HAP-1 (cell line): ENCODE data around the gene SLFN11.

Experiments used
- DNase-seq, 2 experiments: peaks; one replicate each; pipeline ENCODE4 v3.0.0-alpha.2; 2016 to 2020; ENCODE audit warnings: low spot score in 2 of 2
- H3K27me3 ChIP-seq: fragments of 250-450 bp; sonication (Bioruptor Pico); 2 replicates; pipeline ENCODE4 v1.5.1; 2020; ENCODE audit warnings: low read depth, mild to moderate bottlenecking, moderate library complexity
- H3K36me3 ChIP-seq: fragments of 250-450 bp; sonication (Bioruptor Pico); replicated peaks from 2 replicates; pipeline ENCODE4 v1.5.1; 2020; ENCODE audit warnings: mild to moderate bottlenecking
- H3K4me1 ChIP-seq: fragments of 250-450 bp; sonication (Bioruptor Pico); 2 replicates; pipeline ENCODE4 v1.5.1; 2020; ENCODE audit warnings: mild to moderate bottlenecking
- H3K4me3 ChIP-seq: fragments of 250-450 bp; sonication (Bioruptor Pico); 2 replicates; pipeline ENCODE4 v1.5.1; 2020; ENCODE audit warnings: mild to moderate bottlenecking, moderate library complexity
- H3K9me3 ChIP-seq: fragments of 250-450 bp; sonication (Bioruptor Pico); 2 replicates; pipeline ENCODE4 v1.5.1; 2020; ENCODE audit warnings: mild to moderate bottlenecking, moderate library complexity
- in situ Hi-C: fragments of 300-500 bp; cut with MboI; formaldehyde crosslinking; loops from 3 replicates; pipeline ENCODE4 v1.14.3; 2020; ENCODE audit warnings: low sequenced_read_pairs, inconsistent platforms, mixed read lengths

Gene SLFN11

GRCh38 chr17:35374766-35375344 is 1.4 kb upstream of the SLFN11 start:
- in situ Hi-C loops: no loop called here
- peaks cover 6% of the 10 kb centered on the region for H3K9me3 ChIP-seq
- peak overlapping the region; percentile 53 for H3K4me3 ChIP-seq
- H3K4me1 ChIP-seq: peaks cover 9% of the 10 kb centered on the region
- no peaks in the 10 kb centered on the region for H3K27me3 ChIP-seq
- no peak for DNase-seq
- H3K36me3 ChIP-seq: peaks cover 3% of the 10 kb centered on the region; the same call in 1 of the 2 replicates

GRCh38 chr17:35373984-35374765 is 754 bp upstream of the SLFN11 start:
- H3K4me1 ChIP-seq: peaks cover 9% of the 10 kb centered on the region
- H3K4me3 ChIP-seq: peak overlapping the region; percentile 53
- peak; percentile 23 to 63 for DNase-seq
- in situ Hi-C loops: no loop called here
- peaks cover 6% of the 10 kb centered on the region for H3K9me3 ChIP-seq
- peaks cover 10% of the 10 kb centered on the region for H3K36me3 ChIP-seq
- H3K27me3 ChIP-seq: no peaks in the 10 kb centered on the region

GRCh38 chr17:35372846-35373533 is 431 bp downstream of the SLFN11 start:
- Histone ChIP-seq H3K9me3 (peaks cover 6% of the 10 kb centered on the region), H3K36me3 (peaks cover 11% of the 10 kb centered on the region), H3K4me1 (peaks cover 9% of the 10 kb centered on the region), H3K27me3 (no peaks in the 10 kb centered on the region), H3K4me3 (peak overlapping the region; percentile 53)
- in situ Hi-C loops: no loop called here
- DNase-seq: peak; percentile 29 to 67

GRCh38 chr17:35371934-35372333 is 1.5 kb downstream of the SLFN11 start:
- Histone ChIP-seq H3K4me3 (peak overlapping the region; percentile 53), H3K4me1 (peaks cover 9% of the 10 kb centered on the region), H3K27me3 (no peaks in the 10 kb centered on the region), H3K36me3 (peaks cover 11% of the 10 kb centered on the region), H3K9me3 (peaks cover 6% of the 10 kb centered on the region)
- no peak for DNase-seq
- in situ Hi-C loops: no loop called here

- Histone ChIP-seq H3K4me3 (no peak overlapping the region), H3K9me3 (peaks cover 6% of the 10 kb centered on the region), H3K36me3 (peaks cover 25% of the 10 kb centered on the region), H3K4me1 (peaks cover 9% of the 10 kb centered on the region), H3K27me3 (no peaks in the 10 kb centered on the region)
- in situ Hi-C loops: no loop called here
- DNase-seq: no peak
These were observed 5.2 kb downstream of the SLFN11 start for GRCh38 chr17:35368081-35368830.

GRCh38 chr17:35361027-35361426 is 12.4 kb downstream of the SLFN11 start:
- no peak overlapping the region for H3K4me3 ChIP-seq

GRCh38 chr17:35359398-35359797 is 14.0 kb downstream of the SLFN11 start:
- Histone ChIP-seq H3K4me1 (no peaks in the 10 kb centered on the region), H3K36me3 (peaks cover 71% of the 10 kb centered on the region), H3K4me3 (no peak overlapping the region), H3K27me3 (no peaks in the 10 kb centered on the region), H3K9me3 (no peaks in the 10 kb centered on the region)
- no peak for DNase-seq
- in situ Hi-C loops: no loop called here

More at GRCh38 chr17:35361027-35361426, 12.4 kb downstream of the SLFN11 start:
- in situ Hi-C loops: no loop called here
- Histone ChIP-seq H3K27me3 (no peaks in the 10 kb centered on the region), H3K36me3 (peaks cover 63% of the 10 kb centered on the region), H3K9me3 (no peaks in the 10 kb centered on the region), H3K4me1 (no peaks in the 10 kb centered on the region)
- DNase-seq: no peak

- Histone ChIP-seq H3K4me1 (no peaks in the 10 kb centered on the region), H3K4me3 (no peak overlapping the region), H3K27me3 (no peaks in the 10 kb centered on the region), H3K36me3 (peaks cover 43% of the 10 kb centered on the region), H3K9me3 (no peaks in the 10 kb centered on the region)
- DNase-seq: no peak
- in situ Hi-C loops: no loop called here
These were observed 21.1 kb downstream of the SLFN11 start for GRCh38 chr17:35352284-35352683.

GRCh38 chr17:35350493-35350892 is 22.9 kb downstream of the SLFN11 start:
- no peaks in the 10 kb centered on the region for H3K27me3 ChIP-seq
- in situ Hi-C loops: no loop called here
- no peaks in the 10 kb centered on the region for H3K4me1 ChIP-seq
- H3K36me3 ChIP-seq: peaks cover 33% of the 10 kb centered on the region
- H3K9me3 ChIP-seq: no peaks in the 10 kb centered on the region
- no peak for DNase-seq
- no peak overlapping the region for H3K4me3 ChIP-seq

- Histone ChIP-seq H3K9me3 (no peaks in the 10 kb centered on the region; the same call in 1 of the 2 replicates), H3K4me3 (no peak overlapping the region), H3K36me3 (no peaks in the 10 kb centered on the region; the same call in 1 of the 2 replicates), H3K27me3 (no peaks in the 10 kb centered on the region), H3K4me1 (no peaks in the 10 kb centered on the region)
- peak in 1 of 2 experiments; percentile 40 for DNase-seq
- in situ Hi-C loops: no loop called here
These were observed 27.3 kb downstream of the SLFN11 start for GRCh38 chr17:35345926-35346771.

- in situ Hi-C loops: no loop called here
- no peak for DNase-seq
- no peaks in the 10 kb centered on the region for H3K4me1 ChIP-seq
- no peak overlapping the region for H3K4me3 ChIP-seq
- no peaks in the 10 kb centered on the region; the same call in 1 of the 2 replicates for H3K9me3 ChIP-seq
- no peaks in the 10 kb centered on the region; the same call in 1 of the 2 replicates for H3K36me3 ChIP-seq
- no peaks in the 10 kb centered on the region for H3K27me3 ChIP-seq
These were observed 27.9 kb downstream of the SLFN11 start for GRCh38 chr17:35345445-35345925.

GRCh38 chr17:35344262-35344661 is 29.2 kb downstream of the SLFN11 start:
- Histone ChIP-seq H3K4me1 (no peaks in the 10 kb centered on the region), H3K4me3 (no peak overlapping the region), H3K27me3 (no peaks in the 10 kb centered on the region), H3K36me3 (no peaks in the 10 kb centered on the region; the same call in 1 of the 2 replicates), H3K9me3 (no peaks in the 10 kb centered on the region; the same call in 1 of the 2 replicates)
- DNase-seq: no peak
- in situ Hi-C loops: no loop called here
